WTC11 (cell line): ENCODE results near the gene TMEM134. TPM values are rescaled to one million over a fixed set of nuclear protein-coding genes. Genes with fewer than 3 reads are reported as not detected.

Experiments used
- ATAC-seq: fragments of 200-7000 bp; cut with Tn5 transposase; 2 replicates; pipeline ENCODE4 v1.10.0; 2021; ENCODE audit warnings: mild to moderate bottlenecking, moderate library complexity
- CTCF ChIA-PET: fragments of 300-600 bp; sonication (Branson Sonifier 250); formaldehyde crosslinking; loops from one replicate; lab custom pipeline; 2021; ENCODE audit warnings: antibody characterized with exemption; lab: Charles Lee
- POLR2A ChIA-PET: fragments of 350-600 bp; sonication (Branson Sonifier 250); formaldehyde crosslinking; loops from one replicate; lab custom pipeline; 2021; ENCODE audit warnings: antibody characterized with exemption; lab: Charles Lee
- DNase-seq: peaks from one replicate; pipeline ENCODE4 v3.0.0; 2021; ENCODE audit warnings: low spot score
- H3K27ac Mint-ChIP-seq: 2 replicates; pipeline ENCODE4 v1.8.0; 2021; ENCODE audit warnings: mixed read lengths
- H3K27me3 Mint-ChIP-seq: 2 replicates; pipeline ENCODE4 v1.8.0; 2021; ENCODE audit warnings: low read depth, mild to moderate bottlenecking, moderate library complexity, mixed read lengths
- H3K36me3 Mint-ChIP-seq: 2 replicates; pipeline ENCODE4 v1.8.0; 2021; ENCODE audit warnings: mixed read lengths
- H3K4me1 Mint-ChIP-seq: 2 replicates; pipeline ENCODE4 v1.8.0; 2022; ENCODE audit warnings: mixed read lengths
- H3K4me3 Mint-ChIP-seq: 2 replicates; pipeline ENCODE4 v1.8.0; 2021; ENCODE audit warnings: mild to moderate bottlenecking, moderate library complexity, mixed read lengths
- H3K9me3 Mint-ChIP-seq: 2 replicates; pipeline ENCODE4 v1.8.0; 2021; ENCODE audit warnings: mixed read lengths
- CREB1 ChIP-seq: sonication (generic); formaldehyde crosslinking; IDR thresholded peaks from 2 replicates; pipeline ENCODE4 v1.8.0; 2023; ENCODE audit warnings: mild to moderate bottlenecking, missing genetic modification reagents
- ETV6 ChIP-seq: sonication (generic); formaldehyde crosslinking; IDR thresholded peaks from 2 replicates; pipeline ENCODE4 v1.8.1; 2022; ENCODE audit warnings: mild to moderate bottlenecking, missing genetic modification reagents
- GRHL2 ChIP-seq: fragments of 250-450 bp; sonication (Bioruptor Pico); IDR thresholded peaks from 2 replicates; pipeline ENCODE4 v1.8.0; 2022; ENCODE audit warnings: mild to moderate bottlenecking, moderate library complexity; ENCODE audit not compliant: insufficient replicate concordance, severe bottlenecking
- KAT7 ChIP-seq: sonication (generic); formaldehyde crosslinking; IDR thresholded peaks from 2 replicates; pipeline ENCODE4 v1.8.1; 2023; ENCODE audit warnings: missing genetic modification reagents, mild to moderate bottlenecking, borderline replicate concordance
- MXD4 ChIP-seq: fragments of 250-450 bp; sonication (Bioruptor Pico); IDR thresholded peaks from 2 replicates; pipeline ENCODE4 v1.8.0; 2021; ENCODE audit warnings: mild to moderate bottlenecking, moderate library complexity, borderline replicate concordance
- NR2C2 ChIP-seq: sonication (generic); formaldehyde crosslinking; IDR thresholded peaks from 2 replicates; pipeline ENCODE4 v1.8.0; 2022; ENCODE audit warnings: mild to moderate bottlenecking, missing genetic modification reagents
- SMAD3 ChIP-seq: sonication (generic); formaldehyde crosslinking; IDR thresholded peaks from 2 replicates; pipeline ENCODE4 v1.8.0; 2022; ENCODE audit warnings: missing genetic modification reagents, mild to moderate bottlenecking, borderline replicate concordance
- SP1 ChIP-seq: sonication (generic); formaldehyde crosslinking; conservative IDR thresholded peaks from 2 replicates; pipeline ENCODE4 v1.8.1; 2022; ENCODE audit warnings: missing genetic modification reagents
- ZNF317 ChIP-seq: sonication (generic); formaldehyde crosslinking; IDR thresholded peaks from 2 replicates; pipeline ENCODE4 v1.8.1; 2023; ENCODE audit warnings: low read depth, mild to moderate bottlenecking, moderate library complexity, missing genetic modification reagents, borderline replicate concordance
- total RNA-seq: library from RNA; stranded (reverse); gene quantifications from 3 replicates; pipeline ENCODE4 v1.2.3, GENCODE V29; 2021
- TF ChIP-seq, protein P1 (sequence below): sonication (generic); formaldehyde crosslinking; conservative IDR thresholded peaks from 2 replicates; pipeline ENCODE4 v1.8.1; 2022; ENCODE audit warnings: mild to moderate bottlenecking, missing genetic modification reagents
- TF ChIP-seq, protein P2 (sequence below): sonication (generic); formaldehyde crosslinking; IDR thresholded peaks from 2 replicates; pipeline ENCODE4 v1.8.0; 2023; ENCODE audit warnings: mild to moderate bottlenecking, missing genetic modification reagents
- TF ChIP-seq, protein P3 (sequence below): sonication (generic); formaldehyde crosslinking; IDR thresholded peaks from 2 replicates; pipeline ENCODE4 v1.8.1; 2022; ENCODE audit warnings: mild to moderate bottlenecking, missing genetic modification reagents, moderate library complexity, borderline replicate concordance
- TF ChIP-seq, protein P4 (sequence below): sonication (generic); formaldehyde crosslinking; IDR thresholded peaks from 2 replicates; pipeline ENCODE4 v1.8.0; 2022; ENCODE audit warnings: mild to moderate bottlenecking, missing genetic modification reagents
- TF ChIP-seq, protein P5 (sequence below): sonication (generic); formaldehyde crosslinking; IDR thresholded peaks from 2 replicates; pipeline ENCODE4 v1.8.0; 2022; ENCODE audit warnings: mild to moderate bottlenecking, missing genetic modification reagents
- TF ChIP-seq, protein P6 (sequence below): sonication (generic); formaldehyde crosslinking; IDR thresholded peaks from 2 replicates; pipeline ENCODE4 v1.8.1; 2023; ENCODE audit warnings: mild to moderate bottlenecking, missing genetic modification reagents, moderate library complexity

TMEM134 gene
- total RNA-seq, 1 experiment from 2014 or later: 55.6 TPM

GRCh38 chr11:67429722-67430121 lies 39.3 kb downstream of the TMEM134 start:
- POLR2A ChIA-PET: interaction anchor here (2.7 kb wide), 1 partner anchor 28 kb away, joined by 10 read pairs; the partner anchor contains the start of gene PPP1CA
- H3K27me3 Mint-ChIP-seq: no peaks in the 10 kb centered on the region

DNA sequence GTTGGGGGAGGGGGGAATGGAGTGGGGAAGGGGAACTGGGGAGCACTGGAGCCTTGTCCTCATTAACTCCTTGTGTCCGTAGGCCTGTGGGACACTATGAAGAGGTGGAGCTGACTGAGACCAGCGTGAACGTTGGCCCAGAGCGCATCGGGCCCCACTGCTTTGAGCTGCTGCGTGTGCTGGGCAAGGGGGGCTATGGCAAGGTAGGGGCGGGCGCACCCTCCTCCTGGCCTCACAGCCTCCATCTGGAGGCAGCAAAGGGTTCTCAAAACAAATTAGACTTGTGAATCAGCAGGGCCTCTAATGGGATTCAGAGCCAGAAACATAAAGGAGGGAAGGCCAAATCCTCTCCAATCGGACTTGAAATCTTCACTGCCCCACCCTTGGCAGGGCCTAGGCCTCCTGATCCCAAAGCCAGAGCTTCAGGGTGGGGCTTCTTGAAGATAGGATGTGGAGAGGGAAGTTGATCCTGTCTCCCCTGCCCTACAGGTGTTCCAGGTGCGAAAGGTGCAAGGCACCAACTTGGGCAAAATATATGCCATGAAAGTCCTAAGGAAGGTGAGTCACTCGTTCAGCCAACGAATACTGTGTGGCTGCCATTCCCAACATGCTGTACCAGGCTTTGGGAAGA lies 39.9 kb downstream of the TMEM134 start:
- DNase-seq: no peak
- H3K4me3 Mint-ChIP-seq: peak overlapping the region; percentile 97
- peaks cover 9% of the 10 kb centered on the region for H3K36me3 Mint-ChIP-seq
- ChIA-PET CTCF (interaction anchor here (0.9 to 4.5 kb wide), 3 partner anchors 10 to 78 kb away, joined by 3 to 23 read pairs (median 4); partner anchors contain the start of gene PPP1CA), POLR2A (interaction anchor here (1.4 to 2.7 kb wide), 2 partner anchors 27 to 32 kb away, joined by 6 to 10 read pairs; partner anchors contain the start of gene PPP1CA)
- no peaks in the 10 kb centered on the region for H3K27me3 Mint-ChIP-seq
- no peaks in the 10 kb centered on the region for H3K9me3 Mint-ChIP-seq
- no peak for TF ChIP-seq ZNF317 (CRISPR knock-in tag)
- TF ChIP-seq, protein P1, sequence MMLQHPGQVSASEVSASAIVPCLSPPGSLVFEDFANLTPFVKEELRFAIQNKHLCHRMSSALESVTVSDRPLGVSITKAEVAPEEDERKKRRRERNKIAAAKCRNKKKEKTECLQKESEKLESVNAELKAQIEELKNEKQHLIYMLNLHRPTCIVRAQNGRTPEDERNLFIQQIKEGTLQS (CRISPR knock-in tag): no peak
- TF ChIP-seq NR2C2 (CRISPR knock-in tag): no peak
- TF ChIP-seq, protein P2, sequence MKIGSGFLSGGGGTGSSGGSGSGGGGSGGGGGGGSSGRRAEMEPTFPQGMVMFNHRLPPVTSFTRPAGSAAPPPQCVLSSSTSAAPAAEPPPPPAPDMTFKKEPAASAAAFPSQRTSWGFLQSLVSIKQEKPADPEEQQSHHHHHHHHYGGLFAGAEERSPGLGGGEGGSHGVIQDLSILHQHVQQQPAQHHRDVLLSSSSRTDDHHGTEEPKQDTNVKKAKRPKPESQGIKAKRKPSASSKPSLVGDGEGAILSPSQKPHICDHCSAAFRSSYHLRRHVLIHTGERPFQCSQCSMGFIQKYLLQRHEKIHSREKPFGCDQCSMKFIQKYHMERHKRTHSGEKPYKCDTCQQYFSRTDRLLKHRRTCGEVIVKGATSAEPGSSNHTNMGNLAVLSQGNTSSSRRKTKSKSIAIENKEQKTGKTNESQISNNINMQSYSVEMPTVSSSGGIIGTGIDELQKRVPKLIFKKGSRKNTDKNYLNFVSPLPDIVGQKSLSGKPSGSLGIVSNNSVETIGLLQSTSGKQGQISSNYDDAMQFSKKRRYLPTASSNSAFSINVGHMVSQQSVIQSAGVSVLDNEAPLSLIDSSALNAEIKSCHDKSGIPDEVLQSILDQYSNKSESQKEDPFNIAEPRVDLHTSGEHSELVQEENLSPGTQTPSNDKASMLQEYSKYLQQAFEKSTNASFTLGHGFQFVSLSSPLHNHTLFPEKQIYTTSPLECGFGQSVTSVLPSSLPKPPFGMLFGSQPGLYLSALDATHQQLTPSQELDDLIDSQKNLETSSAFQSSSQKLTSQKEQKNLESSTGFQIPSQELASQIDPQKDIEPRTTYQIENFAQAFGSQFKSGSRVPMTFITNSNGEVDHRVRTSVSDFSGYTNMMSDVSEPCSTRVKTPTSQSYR (CRISPR knock-in tag): no peak
- no peak for TF ChIP-seq KAT7 (CRISPR knock-in tag)
- H3K27ac Mint-ChIP-seq: no peak overlapping the region
- H3K4me1 Mint-ChIP-seq: peaks cover 4% of the 10 kb centered on the region
- no peak for ATAC-seq

More at GRCh38 chr11:67429722-67430121, 39.3 kb downstream of the TMEM134 start:
- no peak overlapping the region for H3K27ac Mint-ChIP-seq
- TF ChIP-seq GRHL2 (CRISPR knock-in tag) (no peak), SP1 (CRISPR knock-in tag) (no peak), ETV6 (CRISPR knock-in tag) (no peak), CREB1 (no peak), MXD4 (CRISPR knock-in tag) (no peak), KAT7 (CRISPR knock-in tag) (no peak), SMAD3 (CRISPR knock-in tag) (no peak)
- TF ChIP-seq, protein P3, sequence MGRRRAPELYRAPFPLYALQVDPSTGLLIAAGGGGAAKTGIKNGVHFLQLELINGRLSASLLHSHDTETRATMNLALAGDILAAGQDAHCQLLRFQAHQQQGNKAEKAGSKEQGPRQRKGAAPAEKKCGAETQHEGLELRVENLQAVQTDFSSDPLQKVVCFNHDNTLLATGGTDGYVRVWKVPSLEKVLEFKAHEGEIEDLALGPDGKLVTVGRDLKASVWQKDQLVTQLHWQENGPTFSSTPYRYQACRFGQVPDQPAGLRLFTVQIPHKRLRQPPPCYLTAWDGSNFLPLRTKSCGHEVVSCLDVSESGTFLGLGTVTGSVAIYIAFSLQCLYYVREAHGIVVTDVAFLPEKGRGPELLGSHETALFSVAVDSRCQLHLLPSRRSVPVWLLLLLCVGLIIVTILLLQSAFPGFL (CRISPR knock-in tag): no peak
- TF ChIP-seq, protein P4, sequence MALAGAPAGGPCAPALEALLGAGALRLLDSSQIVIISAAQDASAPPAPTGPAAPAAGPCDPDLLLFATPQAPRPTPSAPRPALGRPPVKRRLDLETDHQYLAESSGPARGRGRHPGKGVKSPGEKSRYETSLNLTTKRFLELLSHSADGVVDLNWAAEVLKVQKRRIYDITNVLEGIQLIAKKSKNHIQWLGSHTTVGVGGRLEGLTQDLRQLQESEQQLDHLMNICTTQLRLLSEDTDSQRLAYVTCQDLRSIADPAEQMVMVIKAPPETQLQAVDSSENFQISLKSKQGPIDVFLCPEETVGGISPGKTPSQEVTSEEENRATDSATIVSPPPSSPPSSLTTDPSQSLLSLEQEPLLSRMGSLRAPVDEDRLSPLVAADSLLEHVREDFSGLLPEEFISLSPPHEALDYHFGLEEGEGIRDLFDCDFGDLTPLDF: no peak
- TF ChIP-seq, protein P5, sequence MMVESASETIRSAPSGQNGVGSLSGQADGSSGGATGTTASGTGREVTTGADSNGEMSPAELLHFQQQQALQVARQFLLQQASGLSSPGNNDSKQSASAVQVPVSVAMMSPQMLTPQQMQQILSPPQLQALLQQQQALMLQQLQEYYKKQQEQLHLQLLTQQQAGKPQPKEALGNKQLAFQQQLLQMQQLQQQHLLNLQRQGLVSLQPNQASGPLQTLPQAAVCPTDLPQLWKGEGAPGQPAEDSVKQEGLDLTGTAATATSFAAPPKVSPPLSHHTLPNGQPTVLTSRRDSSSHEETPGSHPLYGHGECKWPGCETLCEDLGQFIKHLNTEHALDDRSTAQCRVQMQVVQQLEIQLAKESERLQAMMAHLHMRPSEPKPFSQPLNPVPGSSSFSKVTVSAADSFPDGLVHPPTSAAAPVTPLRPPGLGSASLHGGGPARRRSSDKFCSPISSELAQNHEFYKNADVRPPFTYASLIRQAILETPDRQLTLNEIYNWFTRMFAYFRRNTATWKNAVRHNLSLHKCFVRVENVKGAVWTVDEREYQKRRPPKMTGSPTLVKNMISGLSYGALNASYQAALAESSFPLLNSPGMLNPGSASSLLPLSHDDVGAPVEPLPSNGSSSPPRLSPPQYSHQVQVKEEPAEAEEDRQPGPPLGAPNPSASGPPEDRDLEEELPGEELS (CRISPR knock-in tag): no peak
- TF ChIP-seq, protein P6, sequence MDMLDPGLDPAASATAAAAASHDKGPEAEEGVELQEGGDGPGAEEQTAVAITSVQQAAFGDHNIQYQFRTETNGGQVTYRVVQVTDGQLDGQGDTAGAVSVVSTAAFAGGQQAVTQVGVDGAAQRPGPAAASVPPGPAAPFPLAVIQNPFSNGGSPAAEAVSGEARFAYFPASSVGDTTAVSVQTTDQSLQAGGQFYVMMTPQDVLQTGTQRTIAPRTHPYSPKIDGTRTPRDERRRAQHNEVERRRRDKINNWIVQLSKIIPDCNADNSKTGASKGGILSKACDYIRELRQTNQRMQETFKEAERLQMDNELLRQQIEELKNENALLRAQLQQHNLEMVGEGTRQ (CRISPR knock-in tag): no peak
- TF ChIP-seq, protein P1 (CRISPR knock-in tag): no peak
- H3K36me3 Mint-ChIP-seq: peaks cover 9% of the 10 kb centered on the region
- CTCF ChIA-PET: interaction anchor here (1.0 to 4.5 kb wide), 2 partner anchors 9 to 28 kb away, joined by 4 to 23 read pairs; partner anchors contain the start of gene PPP1CA
- H3K4me3 Mint-ChIP-seq: peak overlapping the region; percentile 97
- DNase-seq (no peak), ATAC-seq (no peak)
- peaks cover 4% of the 10 kb centered on the region for H3K4me1 Mint-ChIP-seq
- no peaks in the 10 kb centered on the region for H3K9me3 Mint-ChIP-seq
